Measurements from ENCODE around the gene SMARCA2. TPM values are rescaled to one million over a fixed set of nuclear protein-coding genes. Genes with fewer than 3 reads are reported as not detected.
A peak's percentile ranks its signal among the peaks of the same experiment; 100 is the strongest.

Gene SMARCA2
- total and polyA plus RNA-seq, 2 donors (not counting 1 experiment from before 2014, with no cell fraction given) = 75.3 to 250 TPM

GRCh38 chr9:2122299-2122698 lies 107.2 kb downstream of the SMARCA2 start:
- intact Hi-C loops (cut with micrococcal nuclease) = no loop called here
- ChIA-PET CTCF (interaction anchor here (1.1 to 1.6 kb wide), 2 partner anchors 10 to 11 kb away, joined by 3 to 6 read pairs; no protein-coding TSS in a partner anchor), POLR2A (no interaction called here)
- Mint-ChIP-seq H3K4me3 (no peak overlapping the region), H3K9me3 (ENCODE audit: insufficient read depth) (no peaks in the 10 kb centered on the region), H3K4me1 (peaks cover 26% of the 10 kb centered on the region), H3K27ac (no peak overlapping the region), H3K27me3 (no peaks in the 10 kb centered on the region)
- DNase-seq = no peak
- Histone ChIP-seq H3K4me2 (replicated peaks; ENCODE audit: low read depth, low read length, poor library complexity, severe bottlenecking) (no peak overlapping the region), H3K27ac (ENCODE audit: low read length in 2 of 2) (no peak overlapping the region), H3K9me3 (ENCODE audit: control extremely low read depth in 1 of 3, control insufficient read depth in 2 of 3, insufficient read depth in 1 of 3, low read length in 2 of 3) (no peaks in the 10 kb centered on the region), H3K27me3 (replicated peaks in 1 of 4; ENCODE audit: control extremely low read depth in 1 of 4, control insufficient read depth in 3 of 4, insufficient read depth in 4 of 4, low read length in 3 of 4) (no peaks in the 10 kb centered on the region), H2AFZ (ENCODE audit: insufficient read depth, low read depth, low read length, poor library complexity, severe bottlenecking) (no peak overlapping the region), H3K36me3 (replicated peaks in 1 of 2; ENCODE audit: control extremely low read depth in 1 of 2, control insufficient read depth in 1 of 2, extremely low read depth in 1 of 2, insufficient read depth in 2 of 2, low read length in 1 of 2) (peaks cover 5 to 80% of the 10 kb centered on the region in 2 experiments), H3K9ac (ENCODE audit: low read length) (no peak overlapping the region), H3K4me3 (ENCODE audit: control extremely low read depth in 1 of 5, extremely low read depth in 1 of 5, insufficient read depth in 1 of 5, low read depth in 2 of 5, low read length in 4 of 5) (no peak overlapping the region), H3K4me1 (ENCODE audit: control insufficient read depth in 2 of 2, insufficient read depth in 2 of 2, low read length in 2 of 2) (peaks cover 13 to 16% of the 10 kb centered on the region in 2 donors), H3K79me2 (ENCODE audit: control insufficient read depth, insufficient read depth, low read length) (peaks cover 14% of the 10 kb centered on the region), H4K20me1 (ENCODE audit: control insufficient read depth, insufficient read depth, low read length, poor library complexity, severe bottlenecking) (peaks cover 16% of the 10 kb centered on the region)
- WGBS (ENCODE audit: insufficient coverage) = no CpG with 5 or more reads among the region's 3 CpGs
- ATAC-seq (ENCODE audit: low read depth) = no peak
- TF ChIP-seq CTCF (IDR thresholded peaks at IDR 0.05) (no peak), EZH2 (IDR thresholded peaks at IDR 0.05; ENCODE audit: borderline replicate concordance, insufficient read depth, low read depth, low read length, poor library complexity, severe bottlenecking) (no peak)

GRCh38 chr9:2125906-2126305 lies 110.8 kb downstream of the SMARCA2 start:
- H3K9me3 ChIP-seq (ENCODE audit: control extremely low read depth in 1 of 3, control insufficient read depth in 2 of 3, insufficient read depth in 1 of 3, low read length in 2 of 3) = no peaks in the 10 kb centered on the region
- Mint-ChIP-seq H3K27me3 (no peaks in the 10 kb centered on the region), H3K27ac (peak overlapping the region; percentile 77), H3K4me3 (peak overlapping the region; percentile 0), H3K9me3 (ENCODE audit: insufficient read depth) (no peaks in the 10 kb centered on the region), H3K4me1 (peaks cover 28% of the 10 kb centered on the region)
- TF ChIP-seq CTCF (IDR thresholded peaks at IDR 0.05) = no peak
- TF ChIP-seq EZH2 (IDR thresholded peaks at IDR 0.05; ENCODE audit: borderline replicate concordance, insufficient read depth, low read depth, low read length, poor library complexity, severe bottlenecking) = no peak
- peaks cover 42% of the 10 kb centered on the region for H4K20me1 ChIP-seq (ENCODE audit: control insufficient read depth, insufficient read depth, low read length, poor library complexity, severe bottlenecking)
- H3K27me3 ChIP-seq (replicated peaks in 1 of 4; ENCODE audit: control extremely low read depth in 1 of 4, control insufficient read depth in 3 of 4, insufficient read depth in 4 of 4, low read length in 3 of 4) = no peaks in the 10 kb centered on the region
- POLR2A ChIA-PET = no interaction called here
- H3K4me3 ChIP-seq (ENCODE audit: control extremely low read depth in 1 of 5, extremely low read depth in 1 of 5, insufficient read depth in 1 of 5, low read depth in 2 of 5, low read length in 4 of 5) = peak overlapping the region in 1 of 5 experiments; percentile 19
- H3K4me1 ChIP-seq (ENCODE audit: control insufficient read depth in 2 of 2, insufficient read depth in 2 of 2, low read length in 2 of 2) = peaks cover 13 to 16% of the 10 kb centered on the region in 2 donors
- no peak overlapping the region for H3K9ac ChIP-seq (ENCODE audit: low read length)
- H3K36me3 ChIP-seq (replicated peaks in 1 of 2; ENCODE audit: control extremely low read depth in 1 of 2, control insufficient read depth in 1 of 2, extremely low read depth in 1 of 2, insufficient read depth in 2 of 2, low read length in 1 of 2) = peaks cover 2 to 77% of the 10 kb centered on the region in 2 experiments
- DNase-seq = peak; percentile 45
- ATAC-seq (ENCODE audit: low read depth) = peak; percentile 64
- intact Hi-C loops (cut with micrococcal nuclease) = no loop called here
- H3K4me2 ChIP-seq (replicated peaks; ENCODE audit: low read depth, low read length, poor library complexity, severe bottlenecking) = peak overlapping the region; percentile 44
- peaks cover 49% of the 10 kb centered on the region for H3K79me2 ChIP-seq (ENCODE audit: control insufficient read depth, insufficient read depth, low read length)
- CTCF ChIA-PET = interaction anchor here (0.5 to 1.3 kb wide), 2 partner anchors 9 to 694 kb away, joined by 3 read pairs; no protein-coding TSS in a partner anchor
- H3K27ac ChIP-seq (ENCODE audit: low read length in 2 of 2) = peak overlapping the region in 1 of 2 donors; percentile 44
- WGBS (ENCODE audit: insufficient coverage) = no CpG with 5 or more reads among the region's 2 CpGs
- no peak overlapping the region for H2AFZ ChIP-seq (ENCODE audit: insufficient read depth, low read depth, low read length, poor library complexity, severe bottlenecking)
